Measurements from ENCODE around the gene HOXB4. TPM values are rescaled to one million over a fixed set of nuclear protein-coding genes. Genes with fewer than 3 reads are reported as not detected.

HOXB4 gene
- polyA plus RNA-seq, 1 donor from 2014 or later, result 0.14 TPM

- Mint-ChIP-seq H3K27ac (peak overlapping the region; percentile 72 to 98 (median 94)), H3K27me3 (peaks cover 77% of the 10 kb centered on the region)
Observed at GRCh38 chr17:48618256-48618896, 40.2 kb upstream of the HOXB4 start.

DNA sequence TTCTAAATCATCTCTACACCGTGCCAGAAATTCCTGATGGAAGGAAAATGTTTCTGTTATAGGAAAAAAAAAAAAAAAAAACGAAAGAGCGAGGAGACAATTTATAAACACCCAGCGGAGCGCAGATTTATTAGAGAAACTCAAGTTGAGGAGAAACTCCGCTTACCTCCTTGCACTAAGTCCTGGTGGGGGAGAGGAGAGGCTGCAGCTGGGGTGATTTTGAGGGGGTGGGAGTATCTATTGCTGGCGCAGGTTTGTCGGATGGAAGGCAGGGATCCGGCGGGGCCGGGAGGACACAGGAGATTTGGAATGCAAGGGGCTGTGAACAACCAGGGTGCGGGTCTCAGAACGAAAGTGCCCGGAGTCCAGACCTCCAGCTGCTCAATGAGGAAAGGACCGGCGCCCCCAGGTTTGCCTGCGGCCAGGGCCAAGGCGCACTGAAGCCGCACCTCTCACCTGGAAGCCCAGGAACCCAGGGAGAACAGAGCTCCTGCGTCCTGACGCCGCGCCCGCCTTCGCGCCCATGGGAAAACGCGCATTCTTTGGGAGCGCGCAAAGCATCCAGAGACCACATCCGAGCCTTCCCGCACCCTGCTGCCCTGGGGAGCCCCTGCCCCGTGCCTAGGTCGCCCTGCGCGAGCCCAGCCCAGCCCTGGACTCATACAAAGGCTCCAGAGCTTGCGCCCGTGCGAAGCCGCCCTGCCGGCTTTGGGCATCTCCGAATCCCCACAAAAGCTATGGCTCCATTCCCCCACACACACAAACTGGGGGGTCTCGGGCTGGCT, 39.5 kb upstream of the HOXB4 start:
- peak overlapping the region; percentile 72 to 98 (median 94) for H3K27ac Mint-ChIP-seq
- H3K4me3 Mint-ChIP-seq, result peak overlapping the region in 2 of 4 donors; percentile 12 to 68
- peaks cover 4 to 17% (median 10%) of the 10 kb centered on the region in 3 donors for H3K4me1 Mint-ChIP-seq
- H3K36me3 Mint-ChIP-seq, result peaks cover 3% of the 10 kb centered on the region
- peaks cover 0 to 2% (median 0%) of the 10 kb centered on the region in 3 donors for H3K9me3 Mint-ChIP-seq
- H3K27me3 Mint-ChIP-seq, result peaks cover 74% of the 10 kb centered on the region

More at GRCh38 chr17:48618256-48618896, 40.2 kb upstream of the HOXB4 start:
- peaks cover 0 to 2% (median 0%) of the 10 kb centered on the region in 3 donors for H3K9me3 Mint-ChIP-seq
- H3K36me3 Mint-ChIP-seq, result peaks cover 3% of the 10 kb centered on the region
- H3K4me3 Mint-ChIP-seq, result peak overlapping the region; percentile 3 to 82 (median 74)
- peaks cover 4 to 17% (median 7%) of the 10 kb centered on the region in 3 donors for H3K4me1 Mint-ChIP-seq

DNA sequence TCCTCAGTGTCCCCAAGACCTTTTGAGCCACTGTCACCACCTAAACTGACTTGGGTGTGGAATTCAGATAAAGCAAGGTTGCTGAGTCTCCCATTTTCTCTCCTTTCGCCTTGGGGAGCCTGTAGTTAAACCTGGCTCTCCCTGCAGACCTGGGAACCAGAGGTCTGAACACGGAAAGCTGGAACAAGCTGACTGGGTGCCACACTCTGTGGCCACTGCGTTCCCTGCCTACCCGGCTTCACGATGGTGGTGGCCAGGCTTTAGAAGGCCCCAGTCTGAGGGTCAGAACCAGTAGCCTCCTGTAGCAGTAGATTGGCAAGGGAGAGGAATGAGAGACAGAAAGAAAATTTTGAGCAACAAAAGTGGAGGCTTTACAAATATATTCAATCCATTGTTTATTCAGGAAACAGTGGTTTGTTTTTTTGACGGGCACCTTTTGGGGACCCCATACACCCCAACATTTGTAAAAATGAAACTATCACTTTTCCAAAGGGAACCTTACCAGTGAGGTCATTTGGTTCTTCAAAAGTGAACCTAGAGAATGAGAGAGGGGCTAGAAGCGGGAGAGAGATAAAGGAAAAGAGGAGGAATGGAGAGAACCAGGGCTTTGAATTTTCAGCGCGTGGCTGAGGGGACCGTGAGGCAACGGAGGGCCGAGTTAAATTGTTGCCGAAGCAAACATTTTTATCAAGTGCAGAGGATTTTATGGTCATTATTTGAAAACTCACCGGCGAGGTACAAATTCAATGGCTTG, 38.7 kb upstream of the HOXB4 start:
- Mint-ChIP-seq H3K27me3 (peaks cover 70% of the 10 kb centered on the region), H3K9me3 (peaks cover 0 to 2% (median 0%) of the 10 kb centered on the region in 3 donors), H3K4me1 (peaks cover 8 to 17% (median 14%) of the 10 kb centered on the region in 3 donors), H3K36me3 (peaks cover 3% of the 10 kb centered on the region), H3K27ac (peak overlapping the region; percentile 41 to 98 (median 76)), H3K4me3 (peak overlapping the region in 2 of 4 donors; percentile 12 to 66)

DNA sequence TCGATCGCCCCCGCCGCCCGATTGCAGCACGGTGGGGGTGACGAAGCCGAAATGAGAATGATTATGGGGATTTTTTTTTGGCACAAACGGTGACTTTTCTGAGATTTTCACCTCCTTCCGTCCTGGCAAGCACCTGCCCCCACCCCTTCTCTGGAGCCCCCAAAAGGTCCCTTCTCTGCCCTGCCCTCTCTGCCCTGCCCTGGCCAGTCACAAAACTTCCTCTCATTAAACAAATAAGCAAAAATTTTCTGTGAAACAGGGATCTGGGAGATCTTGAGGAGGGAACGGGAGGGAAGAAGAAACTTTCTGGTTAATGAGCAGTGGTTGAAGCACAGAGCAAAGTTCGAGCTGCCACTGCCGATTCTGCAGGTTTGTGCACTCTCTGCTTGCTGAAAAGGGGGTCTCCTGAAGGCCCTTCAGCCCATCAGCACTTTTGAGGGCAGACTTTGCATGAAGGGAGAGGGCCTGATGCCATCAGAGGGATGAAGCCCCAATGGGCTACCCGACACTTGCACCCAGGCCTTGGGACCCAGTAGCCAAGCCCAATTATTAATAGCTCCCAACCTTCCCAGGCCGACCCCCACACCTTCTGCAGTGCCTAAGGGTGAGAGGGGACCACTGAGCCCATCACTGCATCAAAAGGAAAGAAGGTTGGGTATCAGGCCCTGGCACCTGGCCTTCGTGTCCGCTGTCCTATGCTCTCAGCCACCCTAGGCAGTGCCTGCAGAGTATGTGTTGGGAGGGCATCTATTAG, 38.0 kb upstream of the HOXB4 start:
- peaks cover 0 to 2% (median 0%) of the 10 kb centered on the region in 3 donors for H3K9me3 Mint-ChIP-seq
- peaks cover 11 to 22% (median 16%) of the 10 kb centered on the region in 3 donors for H3K4me1 Mint-ChIP-seq
- H3K4me3 Mint-ChIP-seq, result peak overlapping the region in 1 of 4 donors; percentile 66
- H3K36me3 Mint-ChIP-seq, result peaks cover 3% of the 10 kb centered on the region
- peak overlapping the region; percentile 67 to 98 (median 83) for H3K27ac Mint-ChIP-seq
- peaks cover 67% of the 10 kb centered on the region for H3K27me3 Mint-ChIP-seq

DNA sequence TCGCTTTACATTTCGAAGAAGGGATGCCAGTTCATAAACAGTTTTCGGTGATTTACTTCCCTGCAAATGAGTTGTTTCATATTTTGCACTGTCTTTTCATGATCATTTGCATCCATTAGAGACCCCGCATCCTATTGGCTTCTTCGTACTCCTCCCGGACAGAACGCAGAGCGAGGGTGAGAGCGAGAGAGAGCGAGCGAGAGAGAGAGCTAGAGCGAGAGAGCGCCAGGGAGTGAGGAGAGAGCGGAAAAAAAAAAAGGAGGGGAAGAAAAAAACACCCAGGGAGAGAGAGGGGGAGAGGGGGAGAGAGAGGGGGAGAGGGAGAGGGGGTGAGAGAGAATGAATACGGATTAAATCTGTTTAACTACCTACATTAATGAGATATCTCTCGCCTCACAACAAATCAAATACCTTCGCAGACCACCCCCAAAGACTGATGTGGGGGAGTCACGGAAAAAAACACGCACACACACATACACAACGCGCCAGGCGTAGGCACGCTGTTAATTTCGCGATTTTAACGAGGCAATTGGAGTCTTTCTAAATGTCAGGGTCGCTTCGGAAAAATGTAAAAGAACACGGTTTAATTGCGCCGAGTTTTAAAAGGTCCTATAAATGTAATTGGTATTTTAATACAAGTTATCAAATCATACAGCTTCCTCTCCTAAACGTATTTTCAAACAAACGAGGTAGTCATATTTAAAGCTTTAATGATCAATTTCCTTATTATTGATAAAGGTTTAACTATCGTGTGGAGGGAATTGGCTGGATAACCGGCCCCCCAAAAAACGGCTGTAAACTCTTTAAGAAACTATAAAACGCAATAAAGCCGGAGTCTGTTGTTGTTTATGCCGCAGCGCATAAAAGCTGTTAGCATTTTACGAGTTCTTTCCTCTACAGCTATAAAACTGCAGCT, 37.2 kb upstream of the HOXB4 start, which contains the start of gene HOXB8:
TSS of gene HOXB8 (minus strand) at position 246 of the 916 bp plus-strand sequence. CDS start 588 bp downstream, outside the sequence.
- H3K4me1 Mint-ChIP-seq, result peaks cover 15 to 28% (median 20%) of the 10 kb centered on the region in 3 donors

GRCh38 chr17:48613862-48614694, 35.9 kb upstream of the HOXB4 start:
- H3K27me3 Mint-ChIP-seq, result peaks cover 61% of the 10 kb centered on the region
- peaks cover 0 to 4% (median 0%) of the 10 kb centered on the region in 3 donors for H3K9me3 Mint-ChIP-seq
- H3K27ac Mint-ChIP-seq, result peak overlapping the region; percentile 76 to 82 (median 78)
- peaks cover 15 to 28% (median 20%) of the 10 kb centered on the region in 3 donors for H3K4me1 Mint-ChIP-seq
- peaks cover 2% of the 10 kb centered on the region for H3K36me3 Mint-ChIP-seq
- H3K4me3 Mint-ChIP-seq, result peak overlapping the region; percentile 21 to 90 (median 75)

More for the DNA sequence above, 37.2 kb upstream of the HOXB4 start, which contains the start of gene HOXB8:
- Mint-ChIP-seq H3K9me3 (peaks cover 0 to 4% (median 0%) of the 10 kb centered on the region in 3 donors), H3K27me3 (peaks cover 67% of the 10 kb centered on the region), H3K4me3 (peak within 1 kb of the TSS in 3 of 4 donors; percentile 66 to 90 (median 67)), H3K36me3 (peaks cover 2% of the 10 kb centered on the region), H3K27ac (peak within 1 kb of the TSS; percentile 83 to 98 (median 86))

GRCh38 chr17:48612854-48613691, 34.9 kb upstream of the HOXB4 start:
- Mint-ChIP-seq H3K9me3 (peaks cover 0 to 4% (median 0%) of the 10 kb centered on the region in 3 donors), H3K36me3 (peaks cover 2% of the 10 kb centered on the region), H3K4me3 (peak overlapping the region; percentile 82 to 94 (median 88)), H3K27ac (peak overlapping the region in 2 of 3 donors; percentile 82 to 91), H3K27me3 (peaks cover 51% of the 10 kb centered on the region), H3K4me1 (peaks cover 15 to 21% (median 16%) of the 10 kb centered on the region in 3 donors)

DNA sequence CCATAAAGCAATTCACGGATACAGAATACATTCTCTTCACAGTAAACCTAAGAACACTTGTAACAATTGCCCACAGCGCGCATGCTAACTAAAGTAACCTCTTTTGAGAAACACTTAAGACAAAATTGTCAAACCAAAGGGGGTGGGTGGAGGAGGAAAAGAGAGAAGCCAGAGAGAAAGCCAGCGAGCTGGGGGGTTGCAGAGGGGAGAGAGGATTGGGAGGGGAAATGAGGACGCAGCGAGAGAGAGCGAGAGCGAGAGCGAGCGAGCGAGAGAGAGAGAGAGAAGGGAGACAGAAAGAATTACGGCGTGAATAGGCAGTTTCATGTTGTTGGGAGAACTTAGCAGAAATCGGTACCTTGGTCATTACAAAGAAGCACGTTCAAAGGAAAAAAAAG, 34.3 kb upstream of the HOXB4 start:
- peaks cover 49% of the 10 kb centered on the region for H3K27me3 Mint-ChIP-seq
- peaks cover 4% of the 10 kb centered on the region for H3K36me3 Mint-ChIP-seq
- H3K4me1 Mint-ChIP-seq, result peaks cover 15 to 21% (median 15%) of the 10 kb centered on the region in 3 donors
- H3K27ac Mint-ChIP-seq, result peak overlapping the region in 1 of 3 donors; percentile 82
- peak overlapping the region; percentile 74 to 94 (median 84) for H3K4me3 Mint-ChIP-seq
- H3K9me3 Mint-ChIP-seq, result peaks cover 0 to 4% (median 0%) of the 10 kb centered on the region in 3 donors

- peaks cover 0 to 4% (median 0%) of the 10 kb centered on the region in 3 donors for H3K9me3 Mint-ChIP-seq
- H3K36me3 Mint-ChIP-seq, result peaks cover 4% of the 10 kb centered on the region
- peaks cover 13 to 16% (median 15%) of the 10 kb centered on the region in 3 donors for H3K4me1 Mint-ChIP-seq
- H3K4me3 Mint-ChIP-seq, result peak overlapping the region; percentile 94 to 99 (median 98)
- H3K27me3 Mint-ChIP-seq, result peaks cover 45% of the 10 kb centered on the region
- peak overlapping the region in 2 of 3 donors; percentile 82 to 92 for H3K27ac Mint-ChIP-seq
Observed at GRCh38 chr17:48611681-48612455, 33.7 kb upstream of the HOXB4 start.

DNA sequence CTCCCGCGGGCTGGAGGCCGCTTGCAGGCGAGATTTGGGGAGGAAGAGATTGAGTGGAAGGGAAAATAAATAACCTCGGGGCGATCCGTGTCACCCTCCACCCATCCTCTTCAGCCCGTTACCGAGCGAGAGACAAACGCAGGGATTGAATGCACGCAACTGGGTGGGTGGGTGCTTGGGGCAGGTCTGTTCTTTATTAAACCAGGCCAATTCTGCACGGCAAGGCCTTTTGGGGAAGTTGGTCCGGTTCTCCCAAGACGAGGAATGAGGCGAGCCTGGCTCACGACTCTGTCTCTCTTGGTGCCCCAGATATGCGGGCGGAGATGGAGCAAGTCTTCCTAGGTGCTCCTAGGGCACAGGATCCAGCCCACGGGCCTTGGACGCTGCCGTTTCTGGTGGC, 33.1 kb upstream of the HOXB4 start:
- Mint-ChIP-seq H3K36me3 (peaks cover 4% of the 10 kb centered on the region), H3K4me1 (peaks cover 13 to 16% (median 15%) of the 10 kb centered on the region in 3 donors), H3K27ac (peak overlapping the region; percentile 82 to 93 (median 92)), H3K9me3 (peaks cover 0 to 4% (median 0%) of the 10 kb centered on the region in 3 donors), H3K4me3 (peak overlapping the region; percentile 94 to 99 (median 98)), H3K27me3 (peaks cover 45% of the 10 kb centered on the region)

Data from IgD-negative memory B cell (primary cell).